AG09309 (cell line): ENCODE data around the gene ZNF629.

Experiments
- DNase-seq: peaks from one replicate; pipeline ENCODE4 v3.0.0-alpha.2; 2010; ENCODE audit warnings: low read depth
- H3K4me3 ChIP-seq: 2 replicates; pipeline ENCODE4 v1.5.1; 2011; ENCODE audit warnings: mild to moderate bottlenecking, low read depth, low read length, moderate library complexity; ENCODE audit not compliant: control insufficient read depth
- TF ChIP-seq, protein P1 (sequence below): IDR thresholded peaks from 2 replicates; pipeline ENCODE4 v1.5.1; 2011; ENCODE audit warnings: mild to moderate bottlenecking, low read depth, low read length, inconsistent platforms; ENCODE audit not compliant: insufficient read depth, control insufficient read depth; ENCODE audit errors: missing control alignments

ZNF629 gene

GRCh38 chr16:30740364-30741251 is 46.4 kb downstream of the ZNF629 start:
- TF ChIP-seq, protein P1, sequence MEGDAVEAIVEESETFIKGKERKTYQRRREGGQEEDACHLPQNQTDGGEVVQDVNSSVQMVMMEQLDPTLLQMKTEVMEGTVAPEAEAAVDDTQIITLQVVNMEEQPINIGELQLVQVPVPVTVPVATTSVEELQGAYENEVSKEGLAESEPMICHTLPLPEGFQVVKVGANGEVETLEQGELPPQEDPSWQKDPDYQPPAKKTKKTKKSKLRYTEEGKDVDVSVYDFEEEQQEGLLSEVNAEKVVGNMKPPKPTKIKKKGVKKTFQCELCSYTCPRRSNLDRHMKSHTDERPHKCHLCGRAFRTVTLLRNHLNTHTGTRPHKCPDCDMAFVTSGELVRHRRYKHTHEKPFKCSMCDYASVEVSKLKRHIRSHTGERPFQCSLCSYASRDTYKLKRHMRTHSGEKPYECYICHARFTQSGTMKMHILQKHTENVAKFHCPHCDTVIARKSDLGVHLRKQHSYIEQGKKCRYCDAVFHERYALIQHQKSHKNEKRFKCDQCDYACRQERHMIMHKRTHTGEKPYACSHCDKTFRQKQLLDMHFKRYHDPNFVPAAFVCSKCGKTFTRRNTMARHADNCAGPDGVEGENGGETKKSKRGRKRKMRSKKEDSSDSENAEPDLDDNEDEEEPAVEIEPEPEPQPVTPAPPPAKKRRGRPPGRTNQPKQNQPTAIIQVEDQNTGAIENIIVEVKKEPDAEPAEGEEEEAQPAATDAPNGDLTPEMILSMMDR: no peak
- no peak overlapping the region for H3K4me3 ChIP-seq
- DNase-seq: peak; percentile 41

DNA sequence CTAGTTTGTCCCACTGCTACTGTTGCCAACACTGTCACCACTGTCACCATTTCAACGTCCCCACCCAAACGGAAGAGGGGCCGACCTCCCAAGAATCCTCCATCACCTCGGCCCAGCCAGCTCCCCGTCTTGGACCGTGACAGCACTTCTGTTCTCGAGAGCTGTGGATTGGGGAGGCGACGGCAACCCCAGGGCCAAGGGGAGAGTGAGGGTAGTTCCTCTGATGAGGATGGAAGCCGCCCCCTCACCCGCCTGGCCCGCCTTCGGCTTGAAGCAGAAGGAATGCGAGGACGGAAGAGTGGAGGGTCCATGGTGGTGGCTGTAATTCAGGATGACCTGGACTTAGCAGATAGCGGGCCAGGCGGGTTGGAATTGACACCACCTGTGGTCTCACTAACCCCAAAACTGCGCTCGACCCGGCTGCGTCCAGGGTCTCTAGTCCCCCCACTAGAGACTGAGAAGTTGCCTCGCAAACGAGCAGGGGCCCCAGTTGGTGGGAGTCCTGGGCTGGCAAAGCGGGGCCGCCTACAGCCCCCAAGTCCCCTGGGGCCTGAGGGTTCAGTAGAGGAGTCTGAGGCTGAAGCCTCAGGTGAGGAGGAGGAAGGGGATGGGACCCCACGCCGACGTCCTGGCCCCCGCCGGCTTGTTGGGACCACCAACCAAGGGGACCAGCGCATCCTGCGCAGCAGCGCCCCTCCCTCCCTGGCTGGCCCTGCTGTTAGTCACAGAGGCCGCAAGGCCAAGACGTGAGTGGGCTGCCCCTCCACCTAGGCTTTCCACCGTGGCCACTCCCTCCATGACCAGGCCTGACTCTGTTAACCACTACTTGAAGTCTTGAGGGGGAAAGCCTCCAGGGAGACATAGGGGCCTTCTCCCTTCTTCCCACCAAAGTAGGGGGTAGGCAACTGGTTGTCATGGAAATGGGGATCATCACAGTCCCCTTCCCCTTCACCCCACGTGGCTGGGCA is 47.7 kb downstream of the ZNF629 start:
- TF ChIP-seq, protein P1: no peak
- no peak overlapping the region for H3K4me3 ChIP-seq
- no peak for DNase-seq

GRCh38 chr16:30737794-30738648 is 49.0 kb downstream of the ZNF629 start:
- TF ChIP-seq, protein P1: no peak
- no peak for DNase-seq
- no peak overlapping the region for H3K4me3 ChIP-seq

DNA sequence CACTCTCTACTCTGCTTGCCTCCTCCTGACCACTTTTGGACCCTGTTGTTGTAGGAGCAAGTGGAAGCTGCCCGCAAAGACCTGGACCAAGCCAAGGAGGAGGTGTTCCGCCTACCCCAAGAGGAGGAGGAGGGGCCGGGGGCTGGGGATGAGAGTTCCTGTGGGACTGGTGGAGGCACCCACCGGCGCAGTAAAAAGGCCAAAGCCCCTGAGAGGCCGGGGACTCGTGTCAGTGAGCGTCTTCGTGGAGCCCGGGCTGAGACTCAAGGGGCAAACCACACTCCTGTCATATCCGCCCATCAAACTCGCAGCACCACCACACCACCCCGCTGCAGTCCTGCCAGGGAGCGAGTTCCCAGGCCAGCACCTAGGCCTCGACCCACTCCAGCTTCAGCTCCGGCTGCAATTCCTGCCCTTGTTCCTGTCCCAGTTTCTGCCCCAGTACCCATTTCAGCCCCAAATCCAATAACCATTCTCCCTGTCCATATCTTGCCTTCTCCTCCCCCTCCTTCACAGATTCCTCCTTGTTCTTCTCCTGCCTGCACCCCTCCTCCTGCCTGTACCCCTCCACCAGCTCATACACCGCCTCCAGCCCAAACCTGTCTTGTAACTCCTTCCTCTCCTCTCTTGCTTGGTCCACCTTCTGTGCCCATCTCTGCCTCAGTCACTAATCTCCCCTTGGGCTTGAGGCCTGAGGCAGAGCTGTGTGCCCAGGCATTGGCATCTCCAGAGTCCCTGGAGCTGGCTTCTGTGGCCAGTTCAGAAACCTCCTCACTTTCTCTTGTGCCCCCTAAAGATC is 49.8 kb downstream of the ZNF629 start:
- H3K4me3 ChIP-seq: no peak overlapping the region
- DNase-seq: no peak
- TF ChIP-seq, protein P1: no peak

DNA sequence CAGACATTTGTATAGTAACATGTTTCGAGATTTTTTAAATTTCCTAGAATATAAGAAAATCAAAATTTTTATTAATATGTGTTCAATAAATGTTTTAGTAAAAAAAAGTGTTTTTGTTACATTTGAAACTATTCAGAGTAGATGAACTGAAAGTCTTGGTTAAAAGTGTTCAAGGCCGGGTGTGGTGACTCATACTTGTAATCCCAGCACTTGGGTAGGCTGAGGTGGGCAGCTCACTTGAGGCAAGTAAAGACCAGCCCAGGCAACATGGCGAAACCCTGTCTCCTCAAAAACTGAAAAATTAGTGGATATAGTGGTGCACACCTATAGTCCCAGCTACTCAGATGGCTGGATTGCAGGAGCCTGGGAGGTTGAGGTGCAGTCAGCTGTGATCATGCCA is 55.6 kb downstream of the ZNF629 start:
- no peak overlapping the region for H3K4me3 ChIP-seq
- no peak for DNase-seq
- TF ChIP-seq, protein P1: no peak
